Body of pancreas (tissue), 4 donors: ENCODE results near the gene RUBCN.

Experiments
- CTCF ChIP-seq, 7 experiments: fragments of 450-650 bp in 4 of 7; fragments of 200-600 bp in 3 of 7; sonication (generic) in 3 of 7; IDR thresholded peaks; one replicate each; pipeline ENCODE4 v1.5.1; 2016 to 2019; ENCODE audit warnings: antibody characterized with exemption in 7 of 7
- POLR2A ChIP-seq, 3 donors: fragments of 450-650 bp; IDR thresholded peaks; one replicate each; pipeline ENCODE4 v1.6.1; 2016; ENCODE audit warnings: antibody characterized with exemption in 3 of 3, mild to moderate bottlenecking in 2 of 3

- TF ChIP-seq CTCF (IDR thresholded peaks at IDR 0.05) = no peak
- no peak for TF ChIP-seq POLR2A (IDR thresholded peaks at IDR 0.05)
Measured at GRCh38 chr3:197749315-197749600, 12.6 kb upstream of the RUBCN start.
